Fibroblast of pulmonary artery (primary cell): ENCODE data around the gene PEX12.
"Not testable (repeated sequence)": the region's sequence is repeated elsewhere in the genome, so short reads cannot be mapped to it uniquely, and the experiment has no call there.

ENCODE experiments used
- DNase-seq: peaks from one replicate; pipeline ENCODE4 v3.0.0-alpha.2; 2010; ENCODE audit warnings: low read depth
- H3K4me3 ChIP-seq: replicated peaks from 2 replicates; pipeline ENCODE4 v1.5.1; 2011; ENCODE audit warnings: low read depth, mild to moderate bottlenecking, control low read depth, low read length, moderate library complexity
- CTCF ChIP-seq: IDR thresholded peaks from 2 replicates; pipeline ENCODE4 v1.5.1; 2011; ENCODE audit warnings: mild to moderate bottlenecking, control low read depth, low read length, inconsistent platforms; ENCODE audit errors: missing control alignments

The PEX12 gene

GRCh38 chr17:35540589-35541404, 37.6 kb downstream of the PEX12 start:
- peak; percentile 50 for DNase-seq
- peak overlapping the region; percentile 30 for H3K4me3 ChIP-seq
- TF ChIP-seq CTCF = no peak

- TF ChIP-seq CTCF = no peak
- H3K4me3 ChIP-seq = no peak overlapping the region
- DNase-seq = no peak
These were observed 38.7 kb downstream of the PEX12 start for GRCh38 chr17:35539659-35540026.

- TF ChIP-seq CTCF = no peak
- H3K4me3 ChIP-seq = no peak within 1 kb of the TSS
- DNase-seq = no peak
These were observed 40.7 kb downstream of the PEX12 start, which contains the start of gene SLFN12L for GRCh38 chr17:35537601-35538141. Gene SLFN12L, minus strand, starts transcription at chr17:35537678. Its CDS starts 15,314 bp downstream, at chr17:35522364.

GRCh38 chr17:35536664-35537171, 41.7 kb downstream of the PEX12 start:
- DNase-seq = no peak

GRCh38 chr17:35535406-35535805, 43.0 kb downstream of the PEX12 start:
- DNase-seq, H3K4me3 ChIP-seq: not testable (repeated sequence)

More at GRCh38 chr17:35536664-35537171, 41.7 kb downstream of the PEX12 start:
- H3K4me3 ChIP-seq = no peak overlapping the region
- no peak for TF ChIP-seq CTCF

- DNase-seq = no peak
- H3K4me3 ChIP-seq = no peak overlapping the region
- no peak for TF ChIP-seq CTCF
These were observed 43.7 kb downstream of the PEX12 start for GRCh38 chr17:35534576-35535093.

- TF ChIP-seq CTCF = no peak
- DNase-seq = no peak
- no peak overlapping the region for H3K4me3 ChIP-seq
These were observed 47.2 kb downstream of the PEX12 start for GRCh38 chr17:35531160-35531559.
